Small intestine (tissue), 7 donors: Measurements from ENCODE around the gene TRAPPC8. TPM values are rescaled to one million over a fixed set of nuclear protein-coding genes. Genes with fewer than 3 reads are reported as not detected.

Source experiments
- DNase-seq, 2 donors: peaks; one replicate each; pipeline versions ENCODE4 v3.0.0 to v3.0.0-alpha.2; 2013
- FAIRE-seq: peaks from 2 replicates; lab custom pipeline; 2012; peaks lifted over from hg19 to GRCh38; lab: Jason Lieb, UNC
- H3K27ac ChIP-seq, 3 donors: one replicate each; pipeline ENCODE4 v1.5.1; 2013; ENCODE audit warnings: low read length in 2 of 3, mild to moderate bottlenecking in 2 of 3, control low read depth in 1 of 3, inconsistent platforms in 1 of 3, low read depth in 1 of 3, moderate library complexity in 1 of 3
- H3K27me3 ChIP-seq, 3 donors: one replicate each; pipeline ENCODE4 v1.6.1; 2013; ENCODE audit warnings: low read length in 3 of 3, inconsistent platforms in 1 of 3; ENCODE audit not compliant: control insufficient read depth in 3 of 3, insufficient read depth in 3 of 3
- H3K36me3 ChIP-seq, 3 donors: one replicate each; pipeline ENCODE4 v1.6.1; 2013; ENCODE audit warnings: low read length in 3 of 3, inconsistent platforms in 1 of 3, low read depth in 1 of 3, mild to moderate bottlenecking in 1 of 3, moderate library complexity in 1 of 3; ENCODE audit not compliant: control insufficient read depth in 3 of 3, insufficient read depth in 2 of 3
- H3K4me1 ChIP-seq, 3 donors: one replicate each; pipeline ENCODE4 v1.6.1; 2013; ENCODE audit warnings: low read length in 2 of 3, inconsistent platforms in 1 of 3, low read depth in 1 of 3, mild to moderate bottlenecking in 1 of 3, moderate library complexity in 1 of 3; ENCODE audit not compliant: control insufficient read depth in 3 of 3, insufficient read depth in 2 of 3
- H3K4me3 ChIP-seq, 3 donors: one replicate each; pipeline ENCODE4 v1.5.1; 2013; ENCODE audit warnings: low read length in 3 of 3, control low read depth in 1 of 3, inconsistent platforms in 1 of 3, low read depth in 1 of 3, mild to moderate bottlenecking in 1 of 3, moderate library complexity in 1 of 3
- H3K9me3 ChIP-seq, 2 donors: one replicate each; pipeline ENCODE4 v1.6.1; 2013; ENCODE audit warnings: low read depth in 1 of 2, low read length in 1 of 2; ENCODE audit not compliant: control insufficient read depth in 2 of 2, insufficient read depth in 1 of 2
- WGBS, 3 donors: extraction: QIAGEN DNeasy Blood & Tissue Kit; methylation state at CpG; one replicate each; pipeline ENCODE4 v1.1.7; 2013; 5-methylcytosine and 5-hydroxymethylcytosine counted together
- polyA plus RNA-seq, 4 donors: library from polyadenylated mRNA; stranded (reverse) in 3 of 4; unstranded in 1 of 4; fragments of 200-250 nt in 3 of 4; fragments of 120-200 nt in 1 of 4; gene quantifications; one replicate each; pipeline versions ENCODE4 v1.2.1 to v1.2.3, GENCODE V29; 2013
- donor health status: healthy with polysubstance abuse.
- donor health status: control.
- donor health status: control.
- donor health status: Bipolar disorder and iron deficiency.
- donor health status: healthy.

TRAPPC8 gene
- polyA plus RNA-seq, 4 donors, result 18.1 to 40.7 (median 32.6) TPM

DNA sequence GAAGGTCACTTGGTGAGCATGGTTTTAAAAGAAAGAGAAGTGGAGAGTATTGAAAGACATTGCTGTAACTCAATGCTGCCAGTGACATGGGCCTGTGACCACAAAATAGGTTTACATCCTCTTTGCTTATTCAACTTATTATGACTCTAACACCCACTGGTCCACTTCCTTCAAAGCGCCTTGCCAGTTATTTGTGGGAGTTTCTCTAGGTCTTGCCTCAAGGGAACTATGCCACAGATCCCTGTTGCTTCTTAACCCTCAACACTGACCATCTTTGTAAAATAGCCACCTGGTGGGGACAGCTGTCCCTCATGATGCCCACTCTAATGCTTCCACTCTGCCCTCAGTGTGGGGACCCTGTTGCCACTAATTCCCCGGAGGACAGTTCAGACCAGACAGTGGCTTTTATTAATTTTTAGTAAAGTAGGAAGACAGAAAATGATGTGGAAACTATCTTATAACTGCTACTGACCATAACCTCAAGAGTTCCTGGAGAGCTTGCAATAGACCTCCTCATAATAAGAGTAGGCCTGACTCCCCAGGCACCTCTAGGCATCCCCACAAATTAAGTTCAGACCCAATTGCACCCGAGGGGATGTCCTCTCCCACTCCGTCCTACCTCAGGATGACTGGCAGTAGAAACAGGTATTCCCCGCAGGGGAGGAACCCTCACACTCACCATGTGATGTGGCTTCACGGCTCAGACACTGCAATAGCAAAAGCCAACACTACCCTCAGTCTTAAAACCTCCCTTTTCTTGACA, 150.9 kb downstream of the TRAPPC8 start:
- H3K9me3 ChIP-seq, result no peaks in the 10 kb centered on the region
- no peak for DNase-seq
- H3K27ac ChIP-seq, result no peak overlapping the region
- H3K36me3 ChIP-seq, result no peaks in the 10 kb centered on the region
- H3K4me1 ChIP-seq, result peaks cover 0 to 15% (median 6%) of the 10 kb centered on the region in 3 donors
- H3K4me3 ChIP-seq, result no peak overlapping the region
- no peaks in the 10 kb centered on the region for H3K27me3 ChIP-seq
- FAIRE-seq, result no peak
- WGBS, 3 donors, result 75 to 80% (median 78%) methylated on average over 6 of the region's 6 CpGs

DNA sequence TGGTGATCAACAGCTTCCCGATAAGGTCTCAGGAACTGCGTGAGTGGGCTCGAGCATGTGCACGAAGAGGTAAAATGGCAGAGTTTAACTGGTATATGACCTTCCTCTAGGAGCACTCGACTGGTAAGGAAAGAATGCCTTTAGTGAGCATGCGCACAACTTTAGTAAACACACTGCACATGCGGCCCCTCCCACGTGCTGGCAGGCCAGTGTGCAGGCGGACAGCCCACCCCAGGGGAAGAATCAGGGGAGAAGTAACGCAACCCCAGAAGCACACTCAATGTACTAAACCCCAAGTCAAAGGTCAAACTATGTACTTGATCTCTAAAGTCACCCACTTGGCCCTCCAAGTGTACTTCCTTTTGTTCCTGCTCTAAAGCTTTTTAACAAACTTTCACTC, 153.5 kb downstream of the TRAPPC8 start:
- Histone ChIP-seq H3K27me3 (no peaks in the 10 kb centered on the region), H3K36me3 (no peaks in the 10 kb centered on the region), H3K9me3 (no peaks in the 10 kb centered on the region), H3K4me3 (no peak overlapping the region), H3K27ac (no peak overlapping the region), H3K4me1 (peaks cover 0 to 15% (median 6%) of the 10 kb centered on the region in 3 donors)
- DNase-seq, result no peak
- FAIRE-seq, result no peak
- WGBS, 3 donors, result 76 to 85% (median 77%) methylated on average over 10 of the region's 10 CpGs

DNA sequence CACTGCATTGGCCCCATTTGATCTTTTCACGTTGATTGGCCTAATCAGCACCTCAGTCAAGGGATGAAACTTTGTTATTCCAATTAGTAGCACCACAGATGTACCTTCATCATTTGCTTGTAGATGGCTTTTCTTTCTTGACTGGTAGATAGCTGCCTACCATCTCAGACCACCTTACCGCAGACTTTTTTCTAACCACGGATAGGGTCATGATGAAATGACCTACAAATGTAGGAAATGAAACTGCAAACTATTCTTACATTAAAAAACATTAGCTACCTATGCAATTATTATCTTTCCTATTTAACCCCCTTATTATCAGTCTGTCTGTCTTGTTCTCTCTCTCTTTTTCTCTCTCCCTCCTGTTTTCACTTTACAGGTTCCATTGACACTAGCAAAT, 159.9 kb downstream of the TRAPPC8 start:
- FAIRE-seq, result no peak
- H3K27me3 ChIP-seq, result peaks cover 0 to 3% (median 0%) of the 10 kb centered on the region in 3 donors
- no peak overlapping the region for H3K4me3 ChIP-seq
- H3K36me3 ChIP-seq, result no peaks in the 10 kb centered on the region
- H3K27ac ChIP-seq, result no peak overlapping the region
- H3K4me1 ChIP-seq, result peaks cover 0 to 7% (median 0%) of the 10 kb centered on the region in 3 donors
- WGBS, 3 donors, result 82 to 85% (median 84%) methylated on average over 3 of the region's 3 CpGs
- no peak for DNase-seq
- peaks cover 0 to 17% of the 10 kb centered on the region in 2 donors for H3K9me3 ChIP-seq

Other genes starting within 250 kb of the TRAPPC8 start
- gene SLC25A52, start 182.2 kb downstream of the TRAPPC8 start, polyA plus RNA-seq, result under 1 TPM in 1 of 4 donors, not detected in 3; 0.04 TPM
- 10 to 100 TPM in 3 of 4 donors, 1 to 10 TPM in 1; 8.6 to 21.5 (median 11.4) TPM for gene RNF125, start 75.7 kb upstream of the TRAPPC8 start, polyA plus RNA-seq
- 10 to 100 TPM in 3 of 4 donors, 1 to 10 TPM in 1; 9.7 to 35.3 (median 20.0) TPM for gene RNF138, start 148.7 kb upstream of the TRAPPC8 start, polyA plus RNA-seq
- gene MEP1B, start 246.9 kb upstream of the TRAPPC8 start, polyA plus RNA-seq, result 100 to 1,000 TPM in 1 of 4 donors, 10 to 100 TPM in 2, under 1 TPM in 1; 0.47 to 102 (median 57.2) TPM